Endothelial cell (in vitro differentiated cells): Measurements from ENCODE around the gene LAMA2. TPM values are rescaled to one million over a fixed set of nuclear protein-coding genes. Genes with fewer than 3 reads are reported as not detected.
A peak's percentile ranks its signal among the peaks of the same experiment; 100 is the strongest.

Source experiments
- DNase-seq: peaks from one replicate; pipeline ENCODE4 v3.0.0; 2021; ENCODE audit warnings: low spot score
- H3K27ac Mint-ChIP-seq: one replicate; pipeline ENCODE4 v1.8.0; 2021; ENCODE audit warnings: mixed read lengths, inconsistent platforms; ENCODE audit not compliant: unreplicated experiment
- H3K27me3 Mint-ChIP-seq: one replicate; pipeline ENCODE4 v1.8.0; 2021; ENCODE audit warnings: mild to moderate bottlenecking, moderate library complexity, mixed read lengths, inconsistent platforms; ENCODE audit not compliant: unreplicated experiment
- H3K36me3 Mint-ChIP-seq: one replicate; pipeline ENCODE4 v1.8.0; 2021; ENCODE audit warnings: mild to moderate bottlenecking, low read depth, mixed read lengths, inconsistent platforms; ENCODE audit not compliant: unreplicated experiment
- H3K4me1 Mint-ChIP-seq: one replicate; pipeline ENCODE4 v1.8.0; 2021; ENCODE audit warnings: mild to moderate bottlenecking, mixed read lengths, inconsistent platforms; ENCODE audit not compliant: unreplicated experiment
- H3K4me3 Mint-ChIP-seq: one replicate; pipeline ENCODE4 v1.8.0; 2021; ENCODE audit warnings: mild to moderate bottlenecking, mixed read lengths, inconsistent platforms; ENCODE audit not compliant: unreplicated experiment
- H3K9me3 Mint-ChIP-seq: one replicate; pipeline ENCODE4 v1.8.0; 2021; ENCODE audit warnings: mixed read lengths, inconsistent platforms; ENCODE audit not compliant: unreplicated experiment
- CTCF ChIP-seq: fragments of 200-600 bp; sonication (generic); IDR thresholded peaks from one replicate; pipeline ENCODE4 v1.5.0; 2021; ENCODE audit warnings: antibody characterized with exemption; ENCODE audit not compliant: unreplicated experiment
- total RNA-seq: library from RNA; stranded (reverse); fragmentation: NEBNext Ultra II Directional; extraction: Animal tissue kit (Norgen Biotek cat#: 25700); gene quantifications from one replicate; pipeline ENCODE4 v1.2.1, GENCODE V29; 2021; ENCODE audit not compliant: unreplicated experiment

LAMA2 gene
- total RNA-seq, 1 donor from 2014 or later: 2.0 TPM

- no peak for TF ChIP-seq CTCF
- Mint-ChIP-seq H3K27me3 (peaks cover 2% of the 10 kb centered on the region), H3K27ac (no peak overlapping the region), H3K36me3 (no peaks in the 10 kb centered on the region), H3K4me1 (peaks cover 7% of the 10 kb centered on the region), H3K9me3 (no peaks in the 10 kb centered on the region), H3K4me3 (no peak overlapping the region)
- DNase-seq: no peak
These were observed 602.8 kb downstream of the LAMA2 start for GRCh38 chr6:129485746-129486145.

- DNase-seq: no peak
- TF ChIP-seq CTCF: no peak
- Mint-ChIP-seq H3K36me3 (no peaks in the 10 kb centered on the region), H3K4me3 (no peak overlapping the region), H3K9me3 (no peaks in the 10 kb centered on the region), H3K27me3 (peaks cover 2% of the 10 kb centered on the region), H3K27ac (no peak overlapping the region), H3K4me1 (peaks cover 13% of the 10 kb centered on the region)
These were observed 603.4 kb downstream of the LAMA2 start for GRCh38 chr6:129486327-129486726.

DNA sequence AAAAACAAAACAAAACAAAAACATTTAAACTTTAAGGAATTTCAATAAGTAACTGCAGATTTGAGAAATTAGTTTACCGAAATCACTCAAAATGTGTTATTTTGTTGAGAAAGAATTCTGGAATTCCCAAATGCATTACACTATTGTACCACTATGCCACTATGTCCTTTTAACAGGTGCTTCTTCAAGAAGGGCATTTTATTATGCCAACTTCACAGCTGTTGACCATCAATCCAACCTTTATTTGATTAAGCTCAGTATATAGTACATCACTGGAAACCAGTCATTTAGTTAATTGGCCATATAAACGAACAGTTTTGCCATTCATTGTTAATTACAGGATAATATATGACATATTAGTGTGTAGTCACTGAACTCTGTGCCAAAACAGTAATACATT, 605.4 kb downstream of the LAMA2 start:
- Mint-ChIP-seq H3K4me1 (peaks cover 20% of the 10 kb centered on the region), H3K27me3 (peaks cover 2% of the 10 kb centered on the region), H3K9me3 (no peaks in the 10 kb centered on the region), H3K4me3 (no peak overlapping the region), H3K36me3 (no peaks in the 10 kb centered on the region), H3K27ac (no peak overlapping the region)
- DNase-seq: no peak
- no peak for TF ChIP-seq CTCF

- Mint-ChIP-seq H3K36me3 (no peaks in the 10 kb centered on the region), H3K27ac (no peak overlapping the region), H3K4me1 (peaks cover 20% of the 10 kb centered on the region), H3K27me3 (peaks cover 2% of the 10 kb centered on the region), H3K4me3 (no peak overlapping the region), H3K9me3 (no peaks in the 10 kb centered on the region)
- no peak for DNase-seq
- no peak for TF ChIP-seq CTCF
These were observed 606.4 kb downstream of the LAMA2 start for GRCh38 chr6:129489215-129489765.

- H3K4me3 Mint-ChIP-seq: no peak overlapping the region
- H3K9me3 Mint-ChIP-seq: no peaks in the 10 kb centered on the region
- no peak for TF ChIP-seq CTCF
- no peak for DNase-seq
- H3K36me3 Mint-ChIP-seq: no peaks in the 10 kb centered on the region
- peaks cover 2% of the 10 kb centered on the region for H3K27me3 Mint-ChIP-seq
- H3K27ac Mint-ChIP-seq: peak overlapping the region; percentile 87
- H3K4me1 Mint-ChIP-seq: peaks cover 20% of the 10 kb centered on the region
These were observed 607.8 kb downstream of the LAMA2 start for GRCh38 chr6:129490521-129491255.
